HL-60 (cell line): ENCODE data around the gene PYM1.

Source experiments
- DNase-seq, 2 experiments: peaks; one replicate each; pipeline ENCODE4 v3.0.0-alpha.2; 2010 to 2020; ENCODE audit warnings: low read depth in 1 of 2, low spot score in 1 of 2
- H3K27ac ChIP-seq: fragments of 250-450 bp; sonication (Bioruptor Pico); replicated peaks from 2 replicates; pipeline ENCODE4 v1.5.1; 2020; ENCODE audit warnings: mild to moderate bottlenecking, moderate library complexity
- H3K27me3 ChIP-seq: fragments of 250-450 bp; sonication (Bioruptor Pico); 2 replicates; pipeline ENCODE4 v1.5.1; 2021; ENCODE audit warnings: mild to moderate bottlenecking, moderate library complexity; ENCODE audit not compliant: insufficient read depth, poor library complexity, severe bottlenecking
- H3K4me3 ChIP-seq: replicated peaks from 2 replicates; pipeline ENCODE4 v1.5.1; 2011; ENCODE audit warnings: mild to moderate bottlenecking, control low read depth, low read length; ENCODE audit not compliant: insufficient read depth
- GABPA ChIP-seq: IDR thresholded peaks from 2 replicates; pipeline ENCODE4 v1.6.1; 2012; ENCODE audit warnings: low read depth
- POLR2AphosphoS5 ChIP-seq: IDR thresholded peaks from 2 replicates; pipeline ENCODE4 v1.6.1; 2012; ENCODE audit warnings: low read depth
- REST ChIP-seq: IDR thresholded peaks from 2 replicates; pipeline ENCODE4 v1.6.1; 2012; ENCODE audit warnings: low read depth; ENCODE audit not compliant: insufficient replicate concordance
- SPI1 ChIP-seq: IDR thresholded peaks from 2 replicates; pipeline ENCODE4 v1.6.1; 2012; ENCODE audit warnings: low read depth, mild to moderate bottlenecking, borderline replicate concordance
- TF ChIP-seq, protein P1 (sequence below): IDR thresholded peaks from one replicate; pipeline ENCODE4 v1.5.1; 2011; ENCODE audit warnings: low read length, control low read depth, inconsistent platforms; ENCODE audit not compliant: insufficient read depth

PYM1 gene

GRCh38 chr12:55931317-55931779 lies 3.7 kb upstream of the PYM1 start:
- Histone ChIP-seq H3K4me3 (peak overlapping the region; percentile 61), H3K27ac (peak overlapping the region; percentile 62), H3K27me3 (no peaks in the 10 kb centered on the region)
- TF ChIP-seq POLR2AphosphoS5 (no peak), GABPA (no peak), REST (no peak), SPI1 (no peak)
- TF ChIP-seq, protein P1, sequence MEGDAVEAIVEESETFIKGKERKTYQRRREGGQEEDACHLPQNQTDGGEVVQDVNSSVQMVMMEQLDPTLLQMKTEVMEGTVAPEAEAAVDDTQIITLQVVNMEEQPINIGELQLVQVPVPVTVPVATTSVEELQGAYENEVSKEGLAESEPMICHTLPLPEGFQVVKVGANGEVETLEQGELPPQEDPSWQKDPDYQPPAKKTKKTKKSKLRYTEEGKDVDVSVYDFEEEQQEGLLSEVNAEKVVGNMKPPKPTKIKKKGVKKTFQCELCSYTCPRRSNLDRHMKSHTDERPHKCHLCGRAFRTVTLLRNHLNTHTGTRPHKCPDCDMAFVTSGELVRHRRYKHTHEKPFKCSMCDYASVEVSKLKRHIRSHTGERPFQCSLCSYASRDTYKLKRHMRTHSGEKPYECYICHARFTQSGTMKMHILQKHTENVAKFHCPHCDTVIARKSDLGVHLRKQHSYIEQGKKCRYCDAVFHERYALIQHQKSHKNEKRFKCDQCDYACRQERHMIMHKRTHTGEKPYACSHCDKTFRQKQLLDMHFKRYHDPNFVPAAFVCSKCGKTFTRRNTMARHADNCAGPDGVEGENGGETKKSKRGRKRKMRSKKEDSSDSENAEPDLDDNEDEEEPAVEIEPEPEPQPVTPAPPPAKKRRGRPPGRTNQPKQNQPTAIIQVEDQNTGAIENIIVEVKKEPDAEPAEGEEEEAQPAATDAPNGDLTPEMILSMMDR: no peak
- peak in 1 of 2 experiments; percentile 22 for DNase-seq

- TF ChIP-seq, protein P1: peak; percentile 88
- no peak for TF ChIP-seq GABPA
- no peak for TF ChIP-seq SPI1
- no peak for TF ChIP-seq REST
- no peak for TF ChIP-seq POLR2AphosphoS5
- peak within 1 kb of the TSS; percentile 61 for H3K4me3 ChIP-seq
- peak within 1 kb of the TSS; percentile 93 for H3K27ac ChIP-seq
- no peaks in the 10 kb centered on the region for H3K27me3 ChIP-seq
- DNase-seq: peak; percentile 49 to 56
Observed at GRCh38 chr12:55930771-55931316, 3.1 kb upstream of the PYM1 start, which contains the start of gene DGKA. DGKA (plus strand) TSS chr12:55931162; CDS start chr12:55936504, 5,342 bp downstream.

GRCh38 chr12:55929306-55929791 lies 1.7 kb upstream of the PYM1 start:
- Histone ChIP-seq H3K27ac (peak overlapping the region; percentile 93), H3K27me3 (no peaks in the 10 kb centered on the region), H3K4me3 (no peak overlapping the region)
- DNase-seq: peak; percentile 46 to 68
- TF ChIP-seq GABPA (no peak), SPI1 (0 out of 2 replicates have a peak, but pooled peaks have one; percentile 20)

- peak; percentile 88 to 91 for DNase-seq
Observed at GRCh38 chr12:55926738-55927587, 731 bp downstream of the PYM1 start.

More at GRCh38 chr12:55926738-55927587, 731 bp downstream of the PYM1 start:
- peak overlapping the region; percentile 77 for H3K4me3 ChIP-seq
- peak overlapping the region; percentile 93 for H3K27ac ChIP-seq
- TF ChIP-seq GABPA (peak; percentile 82), POLR2AphosphoS5 (peak; percentile 49), REST (peak; percentile 19), SPI1 (no peak)
- TF ChIP-seq, protein P1: peak; percentile 19
- no peaks in the 10 kb centered on the region for H3K27me3 ChIP-seq
